ENCODE measurements around the gene NNAT. TPM values are rescaled to one million over a fixed set of nuclear protein-coding genes. Genes with fewer than 3 reads are reported as not detected.

Gene NNAT
- total RNA-seq, 1 experiment from 2014 or later, result not detected

DNA sequence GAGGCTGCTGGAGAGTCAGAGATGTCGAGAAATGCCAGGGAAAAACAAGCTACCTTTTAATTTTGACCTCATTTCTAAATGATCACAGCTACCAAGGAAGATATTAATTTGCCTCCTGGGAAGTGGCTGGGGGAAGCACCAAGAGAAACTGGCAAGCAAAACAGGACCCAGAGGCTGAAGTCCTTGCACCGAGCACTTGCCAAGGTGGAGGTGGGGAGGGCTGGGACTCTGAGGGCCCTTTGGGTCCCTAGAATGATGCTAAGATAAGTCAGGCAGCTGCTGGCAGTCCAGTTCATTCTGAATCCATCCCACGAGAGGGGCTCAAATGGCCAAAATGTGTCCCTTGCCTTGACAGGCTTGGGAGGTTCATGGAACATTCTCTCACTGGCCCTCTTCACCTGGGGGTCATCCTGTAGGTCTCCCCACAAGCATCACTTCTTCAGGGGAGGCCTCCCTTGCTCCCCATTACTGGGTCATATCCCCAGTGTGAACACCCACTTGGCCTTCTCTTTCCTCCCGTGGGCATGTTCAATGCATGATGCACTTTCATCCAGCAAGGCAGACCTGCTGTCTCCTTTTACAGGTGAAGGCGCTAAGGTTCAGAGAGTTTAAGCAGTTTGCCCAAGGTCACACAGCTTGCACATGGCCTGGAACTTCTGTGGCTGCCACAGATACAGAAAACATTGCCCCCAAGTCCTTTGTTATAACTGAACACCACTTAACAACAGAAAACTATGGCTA, 45.7 kb downstream of the NNAT start:
- Histone ChIP-seq H3K9me2 (replicated peaks; ENCODE audit: insufficient read depth, low read length) (no peaks in the 10 kb centered on the region), H3K27ac (ENCODE audit: low read length) (no peak overlapping the region), H3K36me3 (ENCODE audit: insufficient read depth, low read length) (no peaks in the 10 kb centered on the region), H2AFZ (ENCODE audit: low read length) (no peak overlapping the region), H3K27me3 (ENCODE audit: low read length) (no peaks in the 10 kb centered on the region), H3K4me1 (ENCODE audit: low read length) (peaks cover 11% of the 10 kb centered on the region), H3K4me3 (ENCODE audit: low read length) (no peak overlapping the region), H3K79me2 (ENCODE audit: low read length) (no peaks in the 10 kb centered on the region), H4K20me1 (ENCODE audit: insufficient read depth, low read depth, low read length) (peaks cover 3% of the 10 kb centered on the region; the same call in 1 of the 2 replicates), H3K9me3 (ENCODE audit: low read length) (no peaks in the 10 kb centered on the region), H3K9ac (ENCODE audit: low read length) (no peak overlapping the region), H3K4me2 (ENCODE audit: low read depth, low read length, poor library complexity, severe bottlenecking) (no peak overlapping the region)
- no peak for DNase-seq

DNA sequence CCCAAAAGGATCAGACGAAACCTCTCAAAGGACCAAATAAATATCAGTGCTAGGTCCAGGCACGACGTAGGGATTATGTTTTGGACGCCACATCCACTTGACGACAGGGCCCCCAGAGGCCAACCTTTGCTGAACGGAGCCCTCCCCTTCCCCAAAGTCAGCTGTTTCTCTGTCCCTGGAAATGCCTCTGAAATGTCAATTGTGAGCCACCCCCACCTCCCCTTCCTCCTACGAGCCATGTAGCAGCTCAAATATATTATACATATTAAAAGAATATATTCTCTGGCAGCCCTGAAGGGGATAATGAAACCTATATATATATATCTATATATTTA, 46.2 kb downstream of the NNAT start:
- Histone ChIP-seq H2AFZ (ENCODE audit: low read length) (no peak overlapping the region), H3K27ac (ENCODE audit: low read length) (no peak overlapping the region), H3K79me2 (ENCODE audit: low read length) (no peaks in the 10 kb centered on the region), H3K27me3 (ENCODE audit: low read length) (no peaks in the 10 kb centered on the region), H4K20me1 (ENCODE audit: insufficient read depth, low read depth, low read length) (peaks cover 3% of the 10 kb centered on the region; the same call in 1 of the 2 replicates), H3K9me3 (ENCODE audit: low read length) (no peaks in the 10 kb centered on the region), H3K9ac (ENCODE audit: low read length) (no peak overlapping the region), H3K9me2 (replicated peaks; ENCODE audit: insufficient read depth, low read length) (no peaks in the 10 kb centered on the region), H3K4me2 (ENCODE audit: low read depth, low read length, poor library complexity, severe bottlenecking) (no peak overlapping the region), H3K4me1 (ENCODE audit: low read length) (peaks cover 11% of the 10 kb centered on the region), H3K36me3 (ENCODE audit: insufficient read depth, low read length) (no peaks in the 10 kb centered on the region), H3K4me3 (ENCODE audit: low read length) (no peak overlapping the region)
- DNase-seq, result no peak

DNA sequence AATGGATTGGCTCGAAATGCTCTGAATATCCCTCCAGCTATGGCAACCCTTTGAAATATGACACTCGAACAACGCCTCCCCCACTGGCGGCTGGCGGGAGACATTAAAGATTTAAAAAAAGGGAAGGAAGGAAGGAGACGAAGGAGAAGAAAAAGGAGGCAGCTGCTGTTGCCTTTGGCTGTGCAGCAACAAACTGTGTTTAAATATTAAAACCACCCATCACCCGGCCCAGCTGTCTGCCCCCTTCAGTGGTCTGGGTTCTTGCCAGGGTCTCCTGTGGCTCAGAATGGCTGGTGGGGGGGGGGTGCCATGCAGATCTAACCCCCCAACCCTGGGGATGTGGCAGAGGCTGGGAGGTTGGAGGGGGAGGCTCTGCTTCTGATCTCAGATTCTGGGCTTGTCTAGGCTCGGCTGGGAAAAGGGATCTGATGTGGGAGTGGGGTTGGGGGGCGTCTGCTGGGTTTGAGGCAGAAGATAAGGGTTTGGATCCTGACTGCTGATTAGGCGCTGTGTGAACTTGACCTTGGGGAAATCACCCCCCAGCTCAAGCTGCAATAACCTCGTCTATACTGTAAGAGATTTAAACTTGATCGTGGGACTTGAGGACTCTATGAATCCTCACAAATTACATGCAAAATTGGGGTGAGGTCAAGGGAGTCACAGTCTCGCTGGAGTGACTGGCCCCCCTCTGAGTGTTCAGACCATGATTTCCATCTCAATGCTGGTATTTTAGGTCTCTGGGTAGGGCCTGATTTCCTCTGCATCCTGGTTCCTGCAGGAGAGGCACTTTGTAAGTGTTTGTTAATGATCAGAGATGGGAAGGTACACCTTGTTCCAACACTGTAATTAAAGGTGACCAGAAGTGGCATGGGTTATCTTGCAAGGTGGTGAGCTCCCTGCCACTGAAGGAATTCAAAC, 46.9 kb downstream of the NNAT start:
- no peaks in the 10 kb centered on the region for H3K9me3 ChIP-seq (ENCODE audit: low read length)
- H2AFZ ChIP-seq (ENCODE audit: low read length), result no peak overlapping the region
- DNase-seq, result no peak
- peaks cover 3% of the 10 kb centered on the region; the same call in 1 of the 2 replicates for H4K20me1 ChIP-seq (ENCODE audit: insufficient read depth, low read depth, low read length)
- peak overlapping the region; percentile 27; the same call in 1 of the 2 replicates for H3K4me3 ChIP-seq (ENCODE audit: low read length)
- H3K79me2 ChIP-seq (ENCODE audit: low read length), result no peaks in the 10 kb centered on the region
- no peaks in the 10 kb centered on the region for H3K9me2 ChIP-seq (replicated peaks; ENCODE audit: insufficient read depth, low read length)
- no peaks in the 10 kb centered on the region for H3K27me3 ChIP-seq (ENCODE audit: low read length)
- peaks cover 11% of the 10 kb centered on the region for H3K4me1 ChIP-seq (ENCODE audit: low read length)
- H3K9ac ChIP-seq (ENCODE audit: low read length), result no peak overlapping the region
- peak overlapping the region; percentile 44 for H3K4me2 ChIP-seq (ENCODE audit: low read depth, low read length, poor library complexity, severe bottlenecking)
- no peak overlapping the region for H3K27ac ChIP-seq (ENCODE audit: low read length)
- H3K36me3 ChIP-seq (ENCODE audit: insufficient read depth, low read length), result no peaks in the 10 kb centered on the region

DNA sequence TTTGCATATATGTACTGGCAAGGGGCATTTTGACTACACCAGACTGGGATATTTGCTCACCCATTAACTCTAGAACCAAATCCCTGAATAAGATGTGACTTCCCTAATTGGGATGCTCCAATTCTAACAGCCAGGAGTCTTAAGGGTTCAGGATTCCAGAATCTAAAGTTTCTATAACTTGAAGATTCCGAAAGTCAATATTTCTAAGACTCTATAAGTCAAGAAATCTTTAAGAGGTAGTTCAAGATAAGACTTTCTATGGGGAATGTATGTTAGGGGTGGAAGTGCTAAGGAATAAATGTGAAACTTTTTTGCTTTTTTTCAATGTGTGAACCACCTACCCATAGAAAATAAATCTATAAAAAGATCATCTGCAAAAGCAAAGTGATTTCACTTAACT, 49.4 kb downstream of the NNAT start:
- H3K36me3 ChIP-seq (ENCODE audit: insufficient read depth, low read length), result no peaks in the 10 kb centered on the region
- H3K9me2 ChIP-seq (replicated peaks; ENCODE audit: insufficient read depth, low read length), result no peaks in the 10 kb centered on the region
- no peaks in the 10 kb centered on the region for H4K20me1 ChIP-seq (ENCODE audit: insufficient read depth, low read depth, low read length)
- peaks cover 11% of the 10 kb centered on the region for H3K4me1 ChIP-seq (ENCODE audit: low read length)
- H3K27ac ChIP-seq (ENCODE audit: low read length), result no peak overlapping the region
- no peak overlapping the region for H3K4me3 ChIP-seq (ENCODE audit: low read length)
- no peaks in the 10 kb centered on the region for H3K79me2 ChIP-seq (ENCODE audit: low read length)
- H2AFZ ChIP-seq (ENCODE audit: low read length), result no peak overlapping the region
- H3K9ac ChIP-seq (ENCODE audit: low read length), result no peak overlapping the region
- no peaks in the 10 kb centered on the region for H3K27me3 ChIP-seq (ENCODE audit: low read length)
- DNase-seq, result no peak
- no peaks in the 10 kb centered on the region for H3K9me3 ChIP-seq (ENCODE audit: low read length)
- no peak overlapping the region for H3K4me2 ChIP-seq (ENCODE audit: low read depth, low read length, poor library complexity, severe bottlenecking)

DNA sequence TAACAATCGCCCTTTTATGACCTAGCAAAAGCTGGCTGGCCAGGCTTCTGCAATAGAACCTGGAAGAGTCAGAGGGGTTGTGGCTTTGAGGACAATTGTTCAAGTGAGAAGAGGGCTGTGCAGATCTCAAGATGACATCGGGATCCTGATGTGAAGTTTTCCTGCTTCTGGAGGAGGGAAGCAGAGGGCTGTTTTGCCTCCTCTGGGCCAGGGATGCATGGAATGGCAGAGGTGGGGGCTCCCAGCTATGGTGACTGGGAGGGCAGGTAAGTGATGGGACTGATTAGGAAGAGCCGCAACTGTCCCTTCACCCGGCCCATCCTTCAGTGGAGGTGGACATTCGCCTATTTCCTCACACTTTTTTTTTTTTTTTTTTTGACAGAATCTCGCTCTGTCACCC, 50.0 kb downstream of the NNAT start:
- DNase-seq, result no peak

More for the DNA sequence above, 50.0 kb downstream of the NNAT start:
- Histone ChIP-seq H3K4me3 (ENCODE audit: low read length) (no peak overlapping the region), H3K4me2 (ENCODE audit: low read depth, low read length, poor library complexity, severe bottlenecking) (no peak overlapping the region), H3K4me1 (ENCODE audit: low read length) (peaks cover 16% of the 10 kb centered on the region), H3K9me2 (replicated peaks; ENCODE audit: insufficient read depth, low read length) (no peaks in the 10 kb centered on the region), H3K27me3 (ENCODE audit: low read length) (no peaks in the 10 kb centered on the region), H3K27ac (ENCODE audit: low read length) (no peak overlapping the region), H3K79me2 (ENCODE audit: low read length) (no peaks in the 10 kb centered on the region), H2AFZ (ENCODE audit: low read length) (no peak overlapping the region), H3K9ac (ENCODE audit: low read length) (no peak overlapping the region), H3K9me3 (ENCODE audit: low read length) (no peaks in the 10 kb centered on the region), H3K36me3 (ENCODE audit: insufficient read depth, low read length) (no peaks in the 10 kb centered on the region), H4K20me1 (ENCODE audit: insufficient read depth, low read depth, low read length) (no peaks in the 10 kb centered on the region)

Other genes with a start within 250 kb of the NNAT start
- 7.7 and 8.5 TPM in 2 replicates for gene MANBAL, start 231.6 kb upstream of the NNAT start, total RNA-seq (2014; rRNA removed; shearing (Covaris generic); ENCODE audit: low replicate concordance)
- gene SRC, start 175.1 kb upstream of the NNAT start, total RNA-seq (2014; rRNA removed; shearing (Covaris generic); ENCODE audit: low replicate concordance), result 39.9 and 41.5 TPM in 2 replicates
- 119 TPM in 2 replicates for gene BLCAP, start 6.6 kb downstream of the NNAT start, total RNA-seq (2014; rRNA removed; shearing (Covaris generic); ENCODE audit: low replicate concordance)
- 70.0 and 102 TPM in 2 replicates for gene CTNNBL1, start 172.8 kb downstream of the NNAT start, total RNA-seq (2014; rRNA removed; shearing (Covaris generic); ENCODE audit: low replicate concordance)

Data from Karpas-422 (cell line).